NCI-H1048 (cell line): ENCODE data around the gene RASSF5.
"Not testable (repeated sequence)": the region's sequence is repeated elsewhere in the genome, so short reads cannot be mapped to it uniquely, and the experiment has no call there.

Source experiments
- DNase-seq: peaks from one replicate; lab custom pipeline; 2025; lab: John Stamatoyannopoulos, UW

Gene RASSF5

GRCh38 chr1:206477110-206477509 is 30.2 kb upstream of the RASSF5 start:
- no peak for DNase-seq

GRCh38 chr1:206477581-206478380 is 29.6 kb upstream of the RASSF5 start:
- DNase-seq: no peak

GRCh38 chr1:206478746-206479145 is 28.6 kb upstream of the RASSF5 start:
- DNase-seq: no peak

GRCh38 chr1:206479183-206480125 is 27.9 kb upstream of the RASSF5 start:
- peak; percentile 79 for DNase-seq

GRCh38 chr1:206480211-206480610 is 27.1 kb upstream of the RASSF5 start:
- DNase-seq: no peak

GRCh38 chr1:206482611-206483010 is 24.7 kb upstream of the RASSF5 start:
- no peak for DNase-seq

- DNase-seq: not testable (repeated sequence)
Observed at GRCh38 chr1:206483864-206484263, 23.5 kb upstream of the RASSF5 start.

GRCh38 chr1:206484901-206485300 is 22.4 kb upstream of the RASSF5 start:
- DNase-seq: no peak

GRCh38 chr1:206486995-206487788 is 20.1 kb upstream of the RASSF5 start:
- DNase-seq: no peak

GRCh38 chr1:206487970-206488369 is 19.4 kb upstream of the RASSF5 start:
- DNase-seq: no peak

- DNase-seq: no peak
Observed at GRCh38 chr1:206488466-206488865, 18.9 kb upstream of the RASSF5 start.

- DNase-seq: peak; percentile 59
Observed at GRCh38 chr1:206489980-206490770, 17.2 kb upstream of the RASSF5 start.

GRCh38 chr1:206490771-206491405 is 16.4 kb upstream of the RASSF5 start:
- DNase-seq: no peak

- DNase-seq: no peak
Observed at GRCh38 chr1:206491616-206492015, 15.7 kb upstream of the RASSF5 start.

- DNase-seq: no peak
Observed at GRCh38 chr1:206492589-206492988, 14.7 kb upstream of the RASSF5 start.

GRCh38 chr1:206493279-206493678 is 14.1 kb upstream of the RASSF5 start:
- no peak for DNase-seq

- DNase-seq: no peak
Observed at GRCh38 chr1:206495011-206495461, 12.3 kb upstream of the RASSF5 start.

GRCh38 chr1:206495493-206496046 is 11.8 kb upstream of the RASSF5 start:
- no peak for DNase-seq

- no peak for DNase-seq
Observed at GRCh38 chr1:206496131-206496793, 11.1 kb upstream of the RASSF5 start.

- DNase-seq: no peak
Observed at GRCh38 chr1:206497363-206497762, 10.0 kb upstream of the RASSF5 start.
